H4 (cell line): ENCODE data around the gene GABRB1. TPM values are rescaled to one million over a fixed set of nuclear protein-coding genes. Genes with fewer than 3 reads are reported as not detected.

Experiments
- DNase-seq: peaks from one replicate; pipeline ENCODE4 v3.0.0-alpha.2; 2015; ENCODE audit warnings: low spot score
- total RNA-seq: library from RNA; depleted of rRNA; stranded (reverse); fragments of >200 nt; shearing (Covaris generic); gene quantifications from 2 replicates; pipeline ENCODE4 v1.2.3, GENCODE V29; 2014; rRNA removed

GABRB1 gene
- total RNA-seq, 1 experiment from 2014 or later = 0.04 TPM

GRCh38 chr4:47466056-47466785 lies 434.9 kb downstream of the GABRB1 start:
- DNase-seq = no peak

DNA sequence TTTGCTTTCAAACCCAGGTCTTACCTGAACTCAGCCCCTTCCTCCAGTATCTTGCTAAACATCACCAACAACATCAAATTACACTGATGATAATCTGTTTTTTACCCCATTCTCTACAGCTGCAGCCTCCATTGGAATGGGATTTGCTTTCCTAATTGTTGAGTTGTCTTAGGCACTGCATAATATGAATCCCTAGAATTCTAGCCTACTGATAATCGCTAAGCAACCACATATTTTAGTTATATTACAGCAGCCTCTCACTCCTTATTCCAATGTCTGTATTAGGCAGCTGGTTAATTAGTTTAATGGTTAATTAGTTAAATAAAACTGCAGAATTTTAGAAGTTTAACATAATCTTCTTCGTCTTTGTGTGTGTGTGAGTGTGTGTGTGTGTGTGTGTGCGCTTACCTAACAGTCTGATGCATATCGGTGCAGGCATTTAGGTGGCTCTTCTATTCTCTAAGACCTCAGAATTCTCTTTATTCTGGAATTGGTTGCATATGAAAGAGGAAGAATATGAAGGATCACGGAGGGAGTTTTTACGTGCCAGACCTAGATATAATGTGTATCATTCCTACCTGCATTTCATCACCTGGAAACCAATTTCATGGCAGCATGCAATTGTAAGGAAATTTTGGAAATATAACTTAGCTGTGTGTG lies 437.5 kb downstream of the GABRB1 start:
- DNase-seq = no peak

DNA sequence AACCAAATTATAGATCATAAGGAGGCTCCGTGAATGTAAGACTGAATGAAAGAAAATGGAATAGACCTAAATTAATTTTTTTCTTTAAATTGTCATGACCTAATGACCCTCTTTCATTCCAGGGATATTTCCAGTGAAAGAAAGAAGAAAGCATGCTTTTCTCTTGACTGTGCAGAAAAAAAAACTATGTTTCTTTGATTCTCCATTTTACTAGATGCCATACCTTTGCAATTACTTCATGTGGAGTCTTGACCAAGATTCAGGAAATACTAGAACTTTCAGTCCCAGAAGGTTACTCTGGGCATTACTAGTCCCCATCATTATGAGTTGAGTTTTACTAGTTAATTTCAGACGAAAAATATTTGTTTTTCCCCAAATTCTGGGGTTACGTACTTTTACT lies 438.6 kb downstream of the GABRB1 start:
- DNase-seq = no peak

GRCh38 chr4:47471064-47471463 lies 439.7 kb downstream of the GABRB1 start:
- DNase-seq = no peak

- DNase-seq = no peak
Observed at GRCh38 chr4:47471591-47471990, 440.2 kb downstream of the GABRB1 start.

DNA sequence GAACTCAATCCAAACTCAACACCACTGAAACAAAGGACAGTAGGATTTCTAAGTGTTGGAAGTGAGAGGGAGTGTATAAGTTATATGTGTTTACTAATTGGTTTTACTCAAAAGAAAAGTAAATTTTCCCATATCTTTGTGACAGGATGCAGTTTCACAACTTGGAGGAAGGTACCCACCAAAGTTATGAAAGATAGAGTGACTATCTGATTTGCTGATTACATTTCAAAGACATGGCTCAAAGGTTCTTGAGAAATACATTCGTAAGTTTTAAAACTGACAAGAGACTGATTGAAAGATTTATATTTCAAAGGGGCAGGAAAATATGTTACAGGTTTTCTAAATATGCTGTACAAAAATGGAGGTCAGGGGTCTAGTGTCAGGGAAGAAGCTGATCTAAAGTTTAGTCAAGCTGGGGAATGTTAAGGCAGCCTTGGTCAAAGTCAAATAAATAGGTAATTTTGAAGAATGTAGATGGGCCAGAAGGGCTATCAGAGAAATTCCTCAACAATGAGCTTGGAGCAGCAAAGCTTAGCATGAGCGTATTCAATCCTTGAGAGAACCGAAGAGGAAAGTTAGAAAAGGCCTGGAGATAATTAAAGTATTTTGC lies 441.9 kb downstream of the GABRB1 start:
- no peak for DNase-seq

- DNase-seq = no peak
Observed at GRCh38 chr4:47474799-47475198, 443.4 kb downstream of the GABRB1 start.

GRCh38 chr4:47475411-47475810 lies 444.0 kb downstream of the GABRB1 start:
- no peak for DNase-seq

Other genes starting within 250 kb of the GABRB1 start
- not detected in 2 replicates for gene COX7B2, start 122.3 kb upstream of the GABRB1 start, total RNA-seq
- gene GABRA4, start 38.0 kb upstream of the GABRB1 start, total RNA-seq = not detected in 2 replicates